ENCODE data around the gene DTNBP1.

DTNBP1 gene

DNA sequence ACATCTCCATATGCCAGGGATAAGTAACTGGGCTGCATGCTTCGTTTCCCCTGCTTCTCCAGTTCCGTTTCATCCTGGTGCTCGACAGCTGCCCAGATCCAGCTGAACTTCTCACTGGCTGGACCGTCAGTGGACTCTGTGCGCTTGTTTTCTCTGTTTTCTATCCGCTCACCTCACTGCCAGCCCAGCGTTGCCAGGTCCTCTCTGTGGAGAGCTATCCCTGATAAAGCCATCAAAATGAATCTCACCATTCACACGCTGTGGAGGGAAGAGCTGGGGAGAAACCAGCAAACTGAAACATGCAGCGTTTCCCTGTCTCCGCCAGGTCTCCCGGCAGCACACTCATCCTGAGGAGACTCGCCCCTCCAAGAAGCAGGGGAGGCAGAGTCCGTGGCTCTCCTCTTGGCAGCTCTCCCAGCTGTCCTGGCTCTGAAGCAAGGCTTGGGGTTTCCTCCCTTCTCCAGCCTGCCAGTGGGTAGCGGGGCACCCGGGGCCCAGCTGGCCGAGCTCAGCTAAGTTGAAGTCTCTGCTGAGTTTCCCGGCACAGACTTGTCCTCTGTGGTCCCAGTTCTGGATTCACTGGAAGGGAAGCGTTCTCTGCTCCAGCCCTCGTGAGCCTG is 160.9 kb downstream of the DTNBP1 start:
- no peak for TF ChIP-seq CTCF (conservative IDR thresholded peaks at IDR 0.05; ENCODE audit: low read depth, low read length)
- DNase-seq (ENCODE audit: low read depth) = peak; percentile 64
- H3K4me3 ChIP-seq (ENCODE audit: low read length) = no peak overlapping the region

- DNase-seq (ENCODE audit: low read depth) = no peak
- no peak for TF ChIP-seq CTCF (conservative IDR thresholded peaks at IDR 0.05; ENCODE audit: low read depth, low read length)
- no peak overlapping the region for H3K4me3 ChIP-seq (ENCODE audit: low read length)
Observed at GRCh38 chr6:15500901-15501825, 161.7 kb downstream of the DTNBP1 start.

DNA sequence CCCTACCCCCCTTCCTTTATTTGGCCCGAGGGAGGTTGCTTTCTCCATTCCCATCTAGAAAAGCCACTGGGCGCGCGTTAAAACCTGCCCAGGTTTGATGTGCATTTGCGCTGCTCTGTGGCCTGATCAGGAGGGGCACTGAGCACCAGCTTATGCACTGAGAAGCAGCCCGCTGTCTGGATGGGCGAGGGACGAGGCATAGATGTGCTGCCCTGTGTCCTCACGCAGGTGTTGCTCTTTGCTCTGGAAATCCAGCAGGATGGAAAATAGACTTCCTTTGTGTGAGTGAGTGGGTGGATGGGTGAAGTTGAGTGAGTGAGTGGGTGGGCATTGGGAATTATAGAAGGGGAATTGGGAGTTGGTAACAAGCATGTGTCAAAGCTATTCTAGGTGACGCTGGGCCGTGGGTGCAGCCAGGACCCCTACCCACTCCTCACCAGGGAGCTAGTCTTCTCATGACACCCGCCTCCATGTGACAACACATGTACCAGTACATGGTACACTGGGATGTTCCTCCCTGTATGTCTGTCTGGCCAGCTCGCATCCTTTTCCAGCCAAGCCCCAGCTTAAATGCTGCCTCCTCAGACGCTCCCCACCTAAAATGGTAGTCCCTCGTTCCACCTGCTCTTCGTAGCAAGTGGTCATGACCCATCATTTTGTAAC is 162.6 kb downstream of the DTNBP1 start:
- DNase-seq (ENCODE audit: low read depth) = no peak
- no peak overlapping the region for H3K4me3 ChIP-seq (ENCODE audit: low read length)
- no peak for TF ChIP-seq CTCF (conservative IDR thresholded peaks at IDR 0.05; ENCODE audit: low read depth, low read length)

DNA sequence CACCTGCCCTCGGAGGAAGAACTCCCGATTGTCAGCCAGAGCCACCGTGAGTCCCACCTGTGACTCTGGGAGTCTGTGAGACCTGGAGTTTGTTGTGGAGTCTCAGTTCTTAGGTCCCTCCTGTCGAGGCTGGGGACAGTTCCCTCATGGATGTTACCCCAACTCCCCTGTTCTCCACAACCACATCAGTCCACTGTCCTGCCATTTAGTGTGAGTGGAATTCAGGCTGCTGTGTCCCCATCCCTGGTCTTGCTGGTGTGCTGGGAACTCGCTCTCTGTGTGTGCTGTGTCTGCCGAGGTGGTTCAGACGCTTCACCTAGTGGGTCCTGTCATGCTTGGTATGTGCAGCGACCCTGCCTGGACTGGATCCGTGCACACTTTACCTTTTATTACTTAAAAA is 163.2 kb downstream of the DTNBP1 start:
- no peak for DNase-seq (ENCODE audit: low read depth)
- TF ChIP-seq CTCF (conservative IDR thresholded peaks at IDR 0.05; ENCODE audit: low read depth, low read length) = no peak
- H3K4me3 ChIP-seq (ENCODE audit: low read length) = no peak overlapping the region

DNA sequence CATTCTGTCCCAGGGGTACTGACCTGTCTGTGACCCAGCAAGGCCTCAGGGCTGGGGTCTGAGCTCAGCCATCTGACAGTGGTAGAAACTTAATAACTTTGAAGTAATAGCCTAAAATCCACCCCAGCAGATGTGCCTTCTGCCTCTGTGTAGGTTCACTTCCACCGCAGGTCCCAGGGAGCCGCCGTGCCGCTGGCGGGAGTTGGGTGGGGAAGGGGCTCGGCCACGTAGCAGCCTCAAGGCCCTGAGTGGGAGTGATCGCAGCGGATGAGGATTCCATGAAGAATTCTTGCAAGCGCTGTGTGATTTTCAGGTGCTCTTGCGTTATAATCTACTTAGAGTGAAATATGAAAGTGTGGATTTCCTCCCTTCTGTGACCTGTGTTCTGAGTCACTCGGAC is 163.7 kb downstream of the DTNBP1 start:
- no peak overlapping the region for H3K4me3 ChIP-seq (ENCODE audit: low read length)
- no peak for DNase-seq (ENCODE audit: low read depth)
- no peak for TF ChIP-seq CTCF (conservative IDR thresholded peaks at IDR 0.05; ENCODE audit: low read depth, low read length)

GRCh38 chr6:15498640-15499039 is 164.2 kb downstream of the DTNBP1 start:
- H3K4me3 ChIP-seq (ENCODE audit: low read length) = no peak overlapping the region
- TF ChIP-seq CTCF (conservative IDR thresholded peaks at IDR 0.05; ENCODE audit: low read depth, low read length) = no peak
- DNase-seq (ENCODE audit: low read depth) = no peak

Data from retinal pigment epithelial cell (primary cell).